ENCODE results near the gene NOS2.

NOS2 gene

GRCh38 chr17:27810211-27810901 is 10.0 kb upstream of the NOS2 start:
- Mint-ChIP-seq H3K9me3 (peaks cover 4% of the 10 kb centered on the region), H3K4me1 (peaks cover 12% of the 10 kb centered on the region), H3K36me3 (ENCODE audit: low read depth) (no peaks in the 10 kb centered on the region), H3K4me3 (no peak overlapping the region), H3K27me3 (ENCODE audit: low read depth) (peaks cover 8% of the 10 kb centered on the region), H3K27ac (no peak overlapping the region)
- no peak for TF ChIP-seq CTCF (IDR thresholded peaks at IDR 0.05; ENCODE audit: unreplicated experiment in 3 of 3)

- no peak overlapping the region for H3K27ac Mint-ChIP-seq
- peaks cover 8% of the 10 kb centered on the region for H3K27me3 Mint-ChIP-seq (ENCODE audit: low read depth)
- H3K9me3 Mint-ChIP-seq = peaks cover 4% of the 10 kb centered on the region
- H3K4me1 Mint-ChIP-seq = peaks cover 14% of the 10 kb centered on the region
- no peaks in the 10 kb centered on the region for H3K36me3 Mint-ChIP-seq (ENCODE audit: low read depth)
- no peak overlapping the region for H3K4me3 Mint-ChIP-seq
- no peak for TF ChIP-seq CTCF (IDR thresholded peaks at IDR 0.05; ENCODE audit: unreplicated experiment in 3 of 3)
These were observed 9.2 kb upstream of the NOS2 start for GRCh38 chr17:27809555-27809954.

- Mint-ChIP-seq H3K36me3 (ENCODE audit: low read depth) (no peaks in the 10 kb centered on the region), H3K27ac (no peak overlapping the region), H3K4me1 (peaks cover 14% of the 10 kb centered on the region), H3K4me3 (no peak overlapping the region), H3K27me3 (ENCODE audit: low read depth) (peaks cover 8% of the 10 kb centered on the region), H3K9me3 (peaks cover 4% of the 10 kb centered on the region)
- TF ChIP-seq CTCF (IDR thresholded peaks at IDR 0.05; ENCODE audit: unreplicated experiment in 3 of 3) = no peak
These were observed 8.3 kb upstream of the NOS2 start for GRCh38 chr17:27808628-27809027.

- peaks cover 14% of the 10 kb centered on the region for H3K4me1 Mint-ChIP-seq
- H3K27me3 Mint-ChIP-seq (ENCODE audit: low read depth) = peaks cover 8% of the 10 kb centered on the region
- TF ChIP-seq CTCF (IDR thresholded peaks at IDR 0.05; ENCODE audit: unreplicated experiment in 3 of 3) = no peak
- no peaks in the 10 kb centered on the region for H3K36me3 Mint-ChIP-seq (ENCODE audit: low read depth)
- H3K27ac Mint-ChIP-seq = no peak overlapping the region
- no peak overlapping the region for H3K4me3 Mint-ChIP-seq
- H3K9me3 Mint-ChIP-seq = peaks cover 4% of the 10 kb centered on the region
These were observed 7.5 kb upstream of the NOS2 start for GRCh38 chr17:27807567-27808470.

- Mint-ChIP-seq H3K4me3 (peak overlapping the region; percentile 37 to 55 (median 42)), H3K27ac (peak overlapping the region; percentile 11 to 50 (median 15)), H3K27me3 (ENCODE audit: low read depth) (peaks cover 4% of the 10 kb centered on the region), H3K4me1 (peaks cover 14% of the 10 kb centered on the region), H3K9me3 (peaks cover 4% of the 10 kb centered on the region), H3K36me3 (ENCODE audit: low read depth) (no peaks in the 10 kb centered on the region)
- peak; percentile 79 to 91 (median 84) for TF ChIP-seq CTCF (IDR thresholded peaks at IDR 0.05; ENCODE audit: unreplicated experiment in 3 of 3)
These were observed 5.3 kb upstream of the NOS2 start for GRCh38 chr17:27805520-27806146.

All from nephron (organoid).